ENCODE results near the gene SOWAHD. TPM values are rescaled to one million over a fixed set of nuclear protein-coding genes. Genes with fewer than 3 reads are reported as not detected.

Gene SOWAHD
- total RNA-seq, 1 experiment from 2014 or later, result 3.0 TPM

Other genes with a start within 250 kb of the SOWAHD start
- gene STEEP1, start 193.2 kb upstream of the SOWAHD start, total RNA-seq (2014; rRNA removed; shearing (Covaris generic)), result 66.6 and 87.6 TPM in 2 replicates
- 110 and 132 TPM in 2 replicates for gene UBE2A, start 184.0 kb upstream of the SOWAHD start, total RNA-seq (2014; rRNA removed; shearing (Covaris generic))
- gene NKRF, start 152.2 kb upstream of the SOWAHD start, total RNA-seq (2014; rRNA removed; shearing (Covaris generic)), result 9.0 and 15.7 TPM in 2 replicates
- 23.7 and 25.4 TPM in 2 replicates for gene SEPTIN6, start 65.4 kb upstream of the SOWAHD start, total RNA-seq (2014; rRNA removed; shearing (Covaris generic))
- 4,086 and 14,063 TPM in 2 replicates for gene RPL39, start 33.0 kb downstream of the SOWAHD start, total RNA-seq (2014; rRNA removed; shearing (Covaris generic))
- 11.9 and 12.9 TPM in 2 replicates for gene UPF3B, start 94.4 kb downstream of the SOWAHD start, total RNA-seq (2014; rRNA removed; shearing (Covaris generic))
- 37.8 and 37.9 TPM in 2 replicates for gene RNF113A, start 113.1 kb downstream of the SOWAHD start, total RNA-seq (2014; rRNA removed; shearing (Covaris generic))
- 158 and 169 TPM in 2 replicates for gene NDUFA1, start 113.2 kb downstream of the SOWAHD start, total RNA-seq (2014; rRNA removed; shearing (Covaris generic))
- gene AKAP14, start 137.3 kb downstream of the SOWAHD start, total RNA-seq (2014; rRNA removed; shearing (Covaris generic)), result not detected in 2 replicates
- gene NKAP, start 185.2 kb downstream of the SOWAHD start, total RNA-seq (2014; rRNA removed; shearing (Covaris generic)), result 3.3 and 8.9 TPM in 2 replicates